Osteocyte (in vitro differentiated cells): Measurements from ENCODE around the gene CALHM3. TPM values are rescaled to one million over a fixed set of nuclear protein-coding genes. Genes with fewer than 3 reads are reported as not detected.

Source experiments
- DNase-seq: peaks from one replicate; pipeline ENCODE4 v3.0.0; 2021; ENCODE audit warnings: mixed read lengths; ENCODE audit not compliant: unreplicated experiment; ENCODE audit errors: extremely low spot score
- H3K27ac Mint-ChIP-seq: one replicate; pipeline ENCODE4 v1.8.0; 2021; ENCODE audit warnings: mild to moderate bottlenecking, mixed read lengths; ENCODE audit not compliant: unreplicated experiment
- H3K27me3 Mint-ChIP-seq: one replicate; pipeline ENCODE4 v1.8.0; 2021; ENCODE audit warnings: mixed read lengths; ENCODE audit not compliant: unreplicated experiment
- H3K36me3 Mint-ChIP-seq: one replicate; pipeline ENCODE4 v1.8.0; 2021; ENCODE audit warnings: mixed read lengths; ENCODE audit not compliant: unreplicated experiment
- H3K4me1 Mint-ChIP-seq: one replicate; pipeline ENCODE4 v1.8.0; 2021; ENCODE audit warnings: mixed read lengths; ENCODE audit not compliant: unreplicated experiment
- H3K4me3 Mint-ChIP-seq: one replicate; pipeline ENCODE4 v1.8.0; 2021; ENCODE audit warnings: mild to moderate bottlenecking, moderate library complexity, mixed read lengths; ENCODE audit not compliant: unreplicated experiment
- H3K9me3 Mint-ChIP-seq: one replicate; pipeline ENCODE4 v1.8.0; 2021; ENCODE audit warnings: mixed read lengths; ENCODE audit not compliant: unreplicated experiment
- total RNA-seq: library from RNA; stranded (reverse); gene quantifications from 2 replicates; pipeline ENCODE4 v1.2.1, GENCODE V29; 2021
- TF ChIP-seq, protein P1 (sequence below): fragments of 200-600 bp; sonication (generic); IDR thresholded peaks from 2 replicates; pipeline ENCODE4 v1.5.0; 2021; ENCODE audit warnings: antibody characterized with exemption, mild to moderate bottlenecking, moderate library complexity

CALHM3 gene
- total RNA-seq, 1 donor from 2014 or later: not detected

DNA sequence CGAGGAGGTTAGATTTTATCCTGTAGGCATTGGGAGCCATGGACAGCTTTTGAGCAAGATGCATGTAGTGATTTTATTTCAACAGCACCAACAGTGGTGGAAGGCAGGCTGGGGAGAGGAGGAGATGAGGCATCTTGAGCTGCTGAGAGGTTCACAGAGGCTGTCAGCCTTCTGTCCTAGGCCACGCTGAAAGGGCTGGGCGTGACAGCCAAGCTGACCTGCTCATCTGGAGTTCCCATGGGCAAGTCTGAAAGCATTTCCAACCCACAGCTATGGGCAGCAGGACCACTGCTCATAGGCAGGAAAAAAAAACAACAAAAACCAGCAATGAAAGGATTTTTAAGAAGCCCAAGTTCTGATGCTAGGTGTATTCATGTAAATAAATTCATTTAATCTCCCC lies 22.1 kb upstream of the CALHM3 start:
- Mint-ChIP-seq H3K9me3 (no peaks in the 10 kb centered on the region), H3K4me1 (peaks cover 36% of the 10 kb centered on the region), H3K27ac (no peak overlapping the region), H3K4me3 (no peak overlapping the region), H3K27me3 (peaks cover 32% of the 10 kb centered on the region), H3K36me3 (no peaks in the 10 kb centered on the region)
- DNase-seq: no peak
- TF ChIP-seq, protein P1, sequence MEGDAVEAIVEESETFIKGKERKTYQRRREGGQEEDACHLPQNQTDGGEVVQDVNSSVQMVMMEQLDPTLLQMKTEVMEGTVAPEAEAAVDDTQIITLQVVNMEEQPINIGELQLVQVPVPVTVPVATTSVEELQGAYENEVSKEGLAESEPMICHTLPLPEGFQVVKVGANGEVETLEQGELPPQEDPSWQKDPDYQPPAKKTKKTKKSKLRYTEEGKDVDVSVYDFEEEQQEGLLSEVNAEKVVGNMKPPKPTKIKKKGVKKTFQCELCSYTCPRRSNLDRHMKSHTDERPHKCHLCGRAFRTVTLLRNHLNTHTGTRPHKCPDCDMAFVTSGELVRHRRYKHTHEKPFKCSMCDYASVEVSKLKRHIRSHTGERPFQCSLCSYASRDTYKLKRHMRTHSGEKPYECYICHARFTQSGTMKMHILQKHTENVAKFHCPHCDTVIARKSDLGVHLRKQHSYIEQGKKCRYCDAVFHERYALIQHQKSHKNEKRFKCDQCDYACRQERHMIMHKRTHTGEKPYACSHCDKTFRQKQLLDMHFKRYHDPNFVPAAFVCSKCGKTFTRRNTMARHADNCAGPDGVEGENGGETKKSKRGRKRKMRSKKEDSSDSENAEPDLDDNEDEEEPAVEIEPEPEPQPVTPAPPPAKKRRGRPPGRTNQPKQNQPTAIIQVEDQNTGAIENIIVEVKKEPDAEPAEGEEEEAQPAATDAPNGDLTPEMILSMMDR: no peak

DNA sequence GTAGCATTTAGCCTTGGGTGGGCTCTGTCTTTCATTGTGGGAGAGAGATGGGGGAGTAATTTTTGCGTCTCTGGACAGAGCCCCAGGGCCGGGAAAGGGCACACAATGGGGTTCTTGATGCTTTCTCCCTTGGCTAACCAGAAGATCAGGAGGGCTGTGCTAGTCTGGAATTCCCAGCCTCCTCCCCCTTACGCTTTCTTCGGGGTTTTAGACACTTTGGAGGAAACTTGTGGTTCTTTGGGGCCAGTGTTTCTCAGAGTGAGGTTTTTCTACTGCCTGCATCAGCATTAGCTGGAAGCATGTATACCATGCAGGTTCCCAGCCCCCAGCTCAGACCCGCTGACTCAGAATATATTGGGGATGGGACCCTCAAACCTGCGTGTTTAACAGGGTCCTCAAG lies 21.4 kb upstream of the CALHM3 start:
- H3K9me3 Mint-ChIP-seq: no peaks in the 10 kb centered on the region
- no peak overlapping the region for H3K27ac Mint-ChIP-seq
- TF ChIP-seq, protein P1: no peak
- no peak for DNase-seq
- H3K4me3 Mint-ChIP-seq: no peak overlapping the region
- H3K36me3 Mint-ChIP-seq: no peaks in the 10 kb centered on the region
- H3K27me3 Mint-ChIP-seq: peaks cover 32% of the 10 kb centered on the region
- H3K4me1 Mint-ChIP-seq: peaks cover 36% of the 10 kb centered on the region

DNA sequence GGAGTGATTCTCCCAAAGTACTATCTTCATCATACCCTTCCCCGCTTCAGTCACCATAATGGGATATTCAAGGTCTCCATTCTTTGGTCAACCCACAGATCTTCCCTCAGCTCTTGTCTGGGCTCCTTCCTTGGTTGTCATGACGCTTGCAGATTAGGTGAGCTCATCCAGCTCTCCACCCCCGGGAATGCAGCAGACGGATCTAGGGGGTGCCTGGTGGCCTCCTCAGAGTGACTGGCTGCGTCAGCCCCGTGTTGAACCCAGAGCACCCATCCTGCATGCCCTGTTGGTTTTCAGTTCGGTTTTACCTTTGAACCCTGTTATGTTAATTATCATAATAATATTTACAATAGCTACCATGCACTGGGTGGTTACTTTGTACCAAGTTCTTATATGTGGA lies 20.8 kb upstream of the CALHM3 start:
- Mint-ChIP-seq H3K4me3 (no peak overlapping the region), H3K36me3 (no peaks in the 10 kb centered on the region), H3K27me3 (peaks cover 38% of the 10 kb centered on the region), H3K9me3 (no peaks in the 10 kb centered on the region), H3K27ac (no peak overlapping the region), H3K4me1 (peaks cover 33% of the 10 kb centered on the region)
- no peak for DNase-seq
- TF ChIP-seq, protein P1: no peak

DNA sequence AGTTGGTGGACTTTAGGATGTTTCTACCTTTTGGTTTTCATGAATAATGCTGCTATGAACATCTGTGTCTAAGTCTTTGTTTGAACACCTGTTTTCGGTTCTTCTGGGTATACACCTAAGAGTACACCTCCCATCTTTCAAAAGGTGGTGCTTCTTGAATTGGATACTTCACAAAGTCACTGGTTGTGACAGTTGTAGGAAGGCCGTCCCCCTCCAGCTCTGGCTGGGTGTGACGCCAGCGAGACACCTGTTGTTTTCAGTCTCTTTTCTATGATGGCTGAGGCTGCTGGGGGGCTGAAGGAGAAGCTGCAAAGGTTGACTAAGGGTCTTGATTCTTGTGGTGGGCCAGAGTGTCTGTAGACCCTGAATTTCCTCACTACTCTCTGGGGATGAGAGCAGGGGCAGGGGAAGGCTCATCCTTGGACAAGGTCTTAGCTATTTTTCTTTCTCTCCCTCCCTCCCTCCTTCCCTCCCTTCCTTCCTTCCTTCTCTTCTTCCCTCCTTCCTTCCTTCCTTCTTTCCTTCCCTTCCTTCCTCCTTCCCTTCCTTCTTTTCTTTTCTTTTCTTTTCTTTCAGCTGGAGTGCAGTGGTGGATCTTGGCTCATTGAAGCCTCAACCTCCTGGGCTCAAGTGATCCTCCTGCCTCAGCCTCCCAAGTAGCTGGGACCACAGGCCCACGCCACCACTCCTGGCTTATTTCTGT lies 20.0 kb upstream of the CALHM3 start:
- Mint-ChIP-seq H3K9me3 (no peaks in the 10 kb centered on the region), H3K36me3 (no peaks in the 10 kb centered on the region), H3K4me1 (peaks cover 31% of the 10 kb centered on the region), H3K27ac (no peak overlapping the region), H3K27me3 (peaks cover 41% of the 10 kb centered on the region), H3K4me3 (no peak overlapping the region)
- TF ChIP-seq, protein P1: no peak
- DNase-seq: no peak

DNA sequence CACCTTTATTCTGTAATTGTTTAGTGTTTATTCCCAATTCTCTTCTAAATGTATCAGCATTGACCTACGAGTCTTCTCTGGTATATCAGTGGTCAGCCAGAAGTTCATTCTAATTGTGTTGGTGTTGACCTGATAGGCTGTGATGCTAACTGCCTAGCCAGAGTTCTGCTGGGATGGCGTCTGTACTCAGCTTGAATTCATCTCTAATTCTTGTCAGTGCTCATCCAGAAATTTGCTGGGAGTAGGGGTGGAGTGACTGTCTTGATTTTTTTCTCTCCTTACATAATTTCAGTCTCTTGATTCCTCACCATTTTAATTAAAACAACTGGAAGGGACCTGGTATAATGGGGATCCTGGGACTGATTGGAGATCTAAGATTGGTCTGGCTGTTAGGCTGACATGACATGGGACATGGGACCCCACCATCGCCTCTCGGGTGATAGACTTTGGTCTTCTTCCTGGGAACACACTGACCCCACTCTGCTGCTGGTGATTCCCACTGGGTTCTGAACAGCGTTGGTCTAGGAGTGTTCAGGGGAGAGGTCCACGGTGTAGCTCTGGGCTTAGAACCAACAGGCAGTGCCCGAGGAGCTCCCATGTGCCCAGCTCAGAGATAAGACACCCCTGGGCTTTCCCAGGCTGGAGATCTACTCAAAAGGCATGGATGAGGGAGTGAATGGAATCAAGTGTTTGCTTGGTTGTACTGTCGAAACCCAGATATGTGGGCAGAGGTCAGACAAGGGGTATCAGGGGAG lies 18.3 kb upstream of the CALHM3 start:
- Mint-ChIP-seq H3K27me3 (peaks cover 41% of the 10 kb centered on the region), H3K27ac (no peak overlapping the region), H3K36me3 (no peaks in the 10 kb centered on the region), H3K4me3 (no peak overlapping the region), H3K9me3 (no peaks in the 10 kb centered on the region), H3K4me1 (peaks cover 28% of the 10 kb centered on the region)
- TF ChIP-seq, protein P1: no peak
- DNase-seq: no peak
